GM12878 (cell line): ENCODE measurements around the gene ATL3.

Experiments used
- BCL11A ChIP-seq: IDR thresholded peaks from 2 replicates; pipeline ENCODE4 v1.6.1; 2011; ENCODE audit warnings: low read depth, low read length
- CREB1 ChIP-seq: IDR thresholded peaks from 2 replicates; pipeline ENCODE4 v1.6.1; 2012; ENCODE audit warnings: low read depth, mild to moderate bottlenecking, inconsistent platforms
- ETV6 ChIP-seq, 2 experiments: fragments of 450-650 bp in 1 of 2; IDR thresholded peaks in 1 of 2; conservative IDR thresholded peaks in 1 of 2; 2 replicates each; pipeline ENCODE4 v1.6.1; 2014; ENCODE audit warnings: antibody characterized with exemption in 1 of 2, borderline replicate concordance in 1 of 2, low read depth in 1 of 2, mild to moderate bottlenecking in 1 of 2, moderate library complexity in 1 of 2
- FOXK2 ChIP-seq: fragments of 450-650 bp; IDR thresholded peaks from 2 replicates; pipeline ENCODE4 v1.6.1; 2017; ENCODE audit warnings: mild to moderate bottlenecking, moderate library complexity
- MTA3 ChIP-seq: IDR thresholded peaks from 2 replicates; pipeline ENCODE4 v1.6.1; 2012; ENCODE audit warnings: low read length, inconsistent platforms, borderline replicate concordance
- NBN ChIP-seq: fragments of 450-650 bp; IDR thresholded peaks from 2 replicates; pipeline ENCODE4 v1.6.1; 2016
- TCF7 ChIP-seq: IDR thresholded peaks from 2 replicates; pipeline ENCODE4 v1.6.1; 2014; ENCODE audit warnings: antibody characterized with exemption, borderline replicate concordance
- ZNF274 ChIP-seq: IDR thresholded peaks from one replicate; pipeline ENCODE4 v1.8.0; 2011; ENCODE audit not compliant: insufficient read length, insufficient read depth
- TF ChIP-seq, protein P1 (sequence below), 3 experiments: IDR thresholded peaks in 2 of 3; conservative IDR thresholded peaks in 1 of 3; 2 replicates each; pipeline ENCODE4 v1.5.1; 2011; ENCODE audit warnings: low read depth in 3 of 3, low read length in 3 of 3, mild to moderate bottlenecking in 3 of 3, control low read depth in 2 of 3, moderate library complexity in 2 of 3, inconsistent platforms in 1 of 3, mixed read lengths in 1 of 3; ENCODE audit not compliant: control insufficient read depth in 2 of 3, insufficient read depth in 1 of 3; ENCODE audit errors: extremely low read depth in 1 of 3
- TF ChIP-seq, protein P2 (sequence below): fragments of 450-650 bp; formaldehyde crosslinking; IDR thresholded peaks from 2 replicates; pipeline ENCODE4 v1.5.0; 2022; ENCODE audit warnings: mild to moderate bottlenecking, missing genetic modification characterization
- TF ChIP-seq, protein P3 (sequence below): IDR thresholded peaks from 2 replicates; pipeline ENCODE4 v1.6.1; 2011; ENCODE audit warnings: low read depth, low read length, improper control_type of control experiment, borderline replicate concordance
- TF ChIP-seq, protein P4 (sequence below): fragments of 450-650 bp; IDR thresholded peaks from 2 replicates; pipeline ENCODE4 v1.6.1; 2017; ENCODE audit warnings: mild to moderate bottlenecking, low read depth, inconsistent platforms; ENCODE audit not compliant: poor library complexity, severe bottlenecking
- TF ChIP-seq, protein P5 (sequence below): IDR thresholded peaks from 2 replicates; pipeline ENCODE4 v1.6.1; 2012; ENCODE audit warnings: low read depth, low read length, improper control_type of control experiment
- TF ChIP-seq, protein P6 (sequence below): fragments of 450-650 bp; IDR thresholded peaks from 2 replicates; pipeline ENCODE4 v1.6.1; 2017; ENCODE audit warnings: antibody characterized with exemption, mild to moderate bottlenecking, moderate library complexity

DNA sequence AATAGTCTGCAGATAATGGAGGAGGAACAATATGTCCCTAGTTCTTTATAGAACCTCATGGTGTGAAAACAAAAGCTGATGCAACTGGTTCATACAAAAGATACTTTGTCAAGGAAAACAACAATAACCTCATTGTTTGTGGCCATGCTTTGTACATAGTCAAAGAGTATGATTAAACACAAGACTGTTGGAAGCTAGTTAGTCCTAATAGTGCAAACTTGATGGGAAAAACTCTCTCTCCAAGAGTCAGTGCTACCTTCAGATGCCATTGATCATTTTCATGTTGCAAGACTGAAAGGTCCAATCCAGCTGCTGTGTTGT is 87.9 kb downstream of the ATL3 start:
- TF ChIP-seq, protein P1, sequence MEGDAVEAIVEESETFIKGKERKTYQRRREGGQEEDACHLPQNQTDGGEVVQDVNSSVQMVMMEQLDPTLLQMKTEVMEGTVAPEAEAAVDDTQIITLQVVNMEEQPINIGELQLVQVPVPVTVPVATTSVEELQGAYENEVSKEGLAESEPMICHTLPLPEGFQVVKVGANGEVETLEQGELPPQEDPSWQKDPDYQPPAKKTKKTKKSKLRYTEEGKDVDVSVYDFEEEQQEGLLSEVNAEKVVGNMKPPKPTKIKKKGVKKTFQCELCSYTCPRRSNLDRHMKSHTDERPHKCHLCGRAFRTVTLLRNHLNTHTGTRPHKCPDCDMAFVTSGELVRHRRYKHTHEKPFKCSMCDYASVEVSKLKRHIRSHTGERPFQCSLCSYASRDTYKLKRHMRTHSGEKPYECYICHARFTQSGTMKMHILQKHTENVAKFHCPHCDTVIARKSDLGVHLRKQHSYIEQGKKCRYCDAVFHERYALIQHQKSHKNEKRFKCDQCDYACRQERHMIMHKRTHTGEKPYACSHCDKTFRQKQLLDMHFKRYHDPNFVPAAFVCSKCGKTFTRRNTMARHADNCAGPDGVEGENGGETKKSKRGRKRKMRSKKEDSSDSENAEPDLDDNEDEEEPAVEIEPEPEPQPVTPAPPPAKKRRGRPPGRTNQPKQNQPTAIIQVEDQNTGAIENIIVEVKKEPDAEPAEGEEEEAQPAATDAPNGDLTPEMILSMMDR (IDR thresholded peaks at IDR 0.05 in 2 of 3, conservative IDR thresholded peaks at IDR 0.05 in 1 of 3; ENCODE audit: control insufficient read depth in 2 of 3, extremely low read depth in 1 of 3, insufficient read depth in 1 of 3, low read depth in 3 of 3, low read length in 3 of 3): no peak
- TF ChIP-seq FOXK2 (no peak), ETV6 (conservative IDR thresholded peaks at IDR 0.05 in 1 of 2, IDR thresholded peaks at IDR 0.05 in 1 of 2; ENCODE audit: borderline replicate concordance in 1 of 2, low read depth in 1 of 2) (no peak), NBN (no peak), ZNF274 (no peak), CREB1 (no peak), BCL11A (no peak), MTA3 (no peak), TCF7 (no peak)
- TF ChIP-seq, protein P2, sequence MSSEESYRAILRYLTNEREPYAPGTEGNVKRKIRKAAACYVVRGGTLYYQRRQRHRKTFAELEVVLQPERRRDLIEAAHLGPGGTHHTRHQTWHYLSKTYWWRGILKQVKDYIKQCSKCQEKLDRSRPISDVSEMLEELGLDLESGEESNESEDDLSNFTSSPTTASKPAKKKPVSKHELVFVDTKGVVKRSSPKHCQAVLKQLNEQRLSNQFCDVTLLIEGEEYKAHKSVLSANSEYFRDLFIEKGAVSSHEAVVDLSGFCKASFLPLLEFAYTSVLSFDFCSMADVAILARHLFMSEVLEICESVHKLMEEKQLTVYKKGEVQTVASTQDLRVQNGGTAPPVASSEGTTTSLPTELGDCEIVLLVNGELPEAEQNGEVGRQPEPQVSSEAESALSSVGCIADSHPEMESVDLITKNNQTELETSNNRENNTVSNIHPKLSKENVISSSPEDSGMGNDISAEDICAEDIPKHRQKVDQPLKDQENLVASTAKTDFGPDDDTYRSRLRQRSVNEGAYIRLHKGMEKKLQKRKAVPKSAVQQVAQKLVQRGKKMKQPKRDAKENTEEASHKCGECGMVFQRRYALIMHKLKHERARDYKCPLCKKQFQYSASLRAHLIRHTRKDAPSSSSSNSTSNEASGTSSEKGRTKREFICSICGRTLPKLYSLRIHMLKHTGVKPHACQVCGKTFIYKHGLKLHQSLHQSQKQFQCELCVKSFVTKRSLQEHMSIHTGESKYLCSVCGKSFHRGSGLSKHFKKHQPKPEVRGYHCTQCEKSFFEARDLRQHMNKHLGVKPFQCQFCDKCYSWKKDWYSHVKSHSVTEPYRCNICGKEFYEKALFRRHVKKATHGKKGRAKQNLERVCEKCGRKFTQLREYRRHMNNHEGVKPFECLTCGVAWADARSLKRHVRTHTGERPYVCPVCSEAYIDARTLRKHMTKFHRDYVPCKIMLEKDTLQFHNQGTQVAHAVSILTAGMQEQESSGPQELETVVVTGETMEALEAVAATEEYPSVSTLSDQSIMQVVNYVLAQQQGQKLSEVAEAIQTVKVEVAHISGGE: no peak
- TF ChIP-seq, protein P3, sequence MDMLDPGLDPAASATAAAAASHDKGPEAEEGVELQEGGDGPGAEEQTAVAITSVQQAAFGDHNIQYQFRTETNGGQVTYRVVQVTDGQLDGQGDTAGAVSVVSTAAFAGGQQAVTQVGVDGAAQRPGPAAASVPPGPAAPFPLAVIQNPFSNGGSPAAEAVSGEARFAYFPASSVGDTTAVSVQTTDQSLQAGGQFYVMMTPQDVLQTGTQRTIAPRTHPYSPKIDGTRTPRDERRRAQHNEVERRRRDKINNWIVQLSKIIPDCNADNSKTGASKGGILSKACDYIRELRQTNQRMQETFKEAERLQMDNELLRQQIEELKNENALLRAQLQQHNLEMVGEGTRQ: no peak
- TF ChIP-seq, protein P4, sequence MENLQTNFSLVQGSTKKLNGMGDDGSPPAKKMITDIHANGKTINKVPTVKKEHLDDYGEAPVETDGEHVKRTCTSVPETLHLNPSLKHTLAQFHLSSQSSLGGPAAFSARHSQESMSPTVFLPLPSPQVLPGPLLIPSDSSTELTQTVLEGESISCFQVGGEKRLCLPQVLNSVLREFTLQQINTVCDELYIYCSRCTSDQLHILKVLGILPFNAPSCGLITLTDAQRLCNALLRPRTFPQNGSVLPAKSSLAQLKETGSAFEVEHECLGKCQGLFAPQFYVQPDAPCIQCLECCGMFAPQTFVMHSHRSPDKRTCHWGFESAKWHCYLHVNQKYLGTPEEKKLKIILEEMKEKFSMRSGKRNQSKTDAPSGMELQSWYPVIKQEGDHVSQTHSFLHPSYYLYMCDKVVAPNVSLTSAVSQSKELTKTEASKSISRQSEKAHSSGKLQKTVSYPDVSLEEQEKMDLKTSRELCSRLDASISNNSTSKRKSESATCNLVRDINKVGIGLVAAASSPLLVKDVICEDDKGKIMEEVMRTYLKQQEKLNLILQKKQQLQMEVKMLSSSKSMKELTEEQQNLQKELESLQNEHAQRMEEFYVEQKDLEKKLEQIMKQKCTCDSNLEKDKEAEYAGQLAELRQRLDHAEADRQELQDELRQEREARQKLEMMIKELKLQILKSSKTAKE: no peak
- TF ChIP-seq, protein P5, sequence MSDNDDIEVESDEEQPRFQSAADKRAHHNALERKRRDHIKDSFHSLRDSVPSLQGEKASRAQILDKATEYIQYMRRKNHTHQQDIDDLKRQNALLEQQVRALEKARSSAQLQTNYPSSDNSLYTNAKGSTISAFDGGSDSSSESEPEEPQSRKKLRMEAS: no peak
- TF ChIP-seq, protein P6, sequence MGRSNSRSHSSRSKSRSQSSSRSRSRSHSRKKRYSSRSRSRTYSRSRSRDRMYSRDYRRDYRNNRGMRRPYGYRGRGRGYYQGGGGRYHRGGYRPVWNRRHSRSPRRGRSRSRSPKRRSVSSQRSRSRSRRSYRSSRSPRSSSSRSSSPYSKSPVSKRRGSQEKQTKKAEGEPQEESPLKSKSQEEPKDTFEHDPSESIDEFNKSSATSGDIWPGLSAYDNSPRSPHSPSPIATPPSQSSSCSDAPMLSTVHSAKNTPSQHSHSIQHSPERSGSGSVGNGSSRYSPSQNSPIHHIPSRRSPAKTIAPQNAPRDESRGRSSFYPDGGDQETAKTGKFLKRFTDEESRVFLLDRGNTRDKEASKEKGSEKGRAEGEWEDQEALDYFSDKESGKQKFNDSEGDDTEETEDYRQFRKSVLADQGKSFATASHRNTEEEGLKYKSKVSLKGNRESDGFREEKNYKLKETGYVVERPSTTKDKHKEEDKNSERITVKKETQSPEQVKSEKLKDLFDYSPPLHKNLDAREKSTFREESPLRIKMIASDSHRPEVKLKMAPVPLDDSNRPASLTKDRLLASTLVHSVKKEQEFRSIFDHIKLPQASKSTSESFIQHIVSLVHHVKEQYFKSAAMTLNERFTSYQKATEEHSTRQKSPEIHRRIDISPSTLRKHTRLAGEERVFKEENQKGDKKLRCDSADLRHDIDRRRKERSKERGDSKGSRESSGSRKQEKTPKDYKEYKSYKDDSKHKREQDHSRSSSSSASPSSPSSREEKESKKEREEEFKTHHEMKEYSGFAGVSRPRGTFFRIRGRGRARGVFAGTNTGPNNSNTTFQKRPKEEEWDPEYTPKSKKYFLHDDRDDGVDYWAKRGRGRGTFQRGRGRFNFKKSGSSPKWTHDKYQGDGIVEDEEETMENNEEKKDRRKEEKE: no peak
